Measurements from ENCODE around the gene ATP5PO.

Gene ATP5PO

GRCh38 chr21:33884376-33885171 lies 31.0 kb downstream of the ATP5PO start:
- Histone ChIP-seq H3K4me1 (ENCODE audit: low read length) (no peaks in the 10 kb centered on the region), H3K4me2 (ENCODE audit: low read depth, low read length) (no peak overlapping the region), H2AFZ (ENCODE audit: low read length) (no peak overlapping the region), H3K4me3 (ENCODE audit: low read length) (no peak overlapping the region), H3K9me3 (replicated peaks; ENCODE audit: insufficient read depth, low read length) (no peaks in the 10 kb centered on the region), H3K27ac (ENCODE audit: low read length) (no peak overlapping the region), H3K36me3 (replicated peaks; ENCODE audit: insufficient read depth, low read length) (no peaks in the 10 kb centered on the region), H3K79me2 (ENCODE audit: low read length) (no peaks in the 10 kb centered on the region), H3K9me2 (replicated peaks; ENCODE audit: insufficient read depth, low read length) (no peaks in the 10 kb centered on the region), H3K9ac (ENCODE audit: low read length) (no peak overlapping the region), H4K20me1 (ENCODE audit: insufficient read depth, low read length) (no peaks in the 10 kb centered on the region), H3F3A (ENCODE audit: insufficient read depth, low read length) (no peaks in the 10 kb centered on the region), H3K27me3 (replicated peaks; ENCODE audit: insufficient read depth, low read length) (no peaks in the 10 kb centered on the region)
- no peak for DNase-seq
- TF ChIP-seq CTCF (IDR thresholded peaks at IDR 0.05; ENCODE audit: low read length) (no peak), EZH2phosphoT487 (IDR thresholded peaks at IDR 0.05; ENCODE audit: low read length) (no peak), EZH2 (optimal IDR thresholded peaks at IDR 0.05; ENCODE audit: low read depth, low read length) (no peak)

- DNase-seq, result no peak
- no peak overlapping the region for H2AFZ ChIP-seq (ENCODE audit: low read length)
- no peaks in the 10 kb centered on the region for H3K4me1 ChIP-seq (ENCODE audit: low read length)
- no peaks in the 10 kb centered on the region for H3K9me2 ChIP-seq (replicated peaks; ENCODE audit: insufficient read depth, low read length)
- no peaks in the 10 kb centered on the region for H3F3A ChIP-seq (ENCODE audit: insufficient read depth, low read length)
- H3K9ac ChIP-seq (ENCODE audit: low read length), result no peak overlapping the region
- H3K27me3 ChIP-seq (replicated peaks; ENCODE audit: insufficient read depth, low read length), result no peaks in the 10 kb centered on the region
- no peaks in the 10 kb centered on the region for H3K79me2 ChIP-seq (ENCODE audit: low read length)
- H4K20me1 ChIP-seq (ENCODE audit: insufficient read depth, low read length), result no peaks in the 10 kb centered on the region
- no peaks in the 10 kb centered on the region for H3K36me3 ChIP-seq (replicated peaks; ENCODE audit: insufficient read depth, low read length)
- TF ChIP-seq CTCF (IDR thresholded peaks at IDR 0.05; ENCODE audit: low read length) (no peak), EZH2 (optimal IDR thresholded peaks at IDR 0.05; ENCODE audit: low read depth, low read length) (no peak), EZH2phosphoT487 (IDR thresholded peaks at IDR 0.05; ENCODE audit: low read length) (no peak)
- H3K9me3 ChIP-seq (replicated peaks; ENCODE audit: insufficient read depth, low read length), result no peaks in the 10 kb centered on the region
- H3K27ac ChIP-seq (ENCODE audit: low read length), result no peak overlapping the region
- no peak overlapping the region for H3K4me2 ChIP-seq (ENCODE audit: low read depth, low read length)
- H3K4me3 ChIP-seq (ENCODE audit: low read length), result no peak overlapping the region
Observed at GRCh38 chr21:33883118-33883517, 32.5 kb downstream of the ATP5PO start.

GRCh38 chr21:33881689-33882440 lies 33.7 kb downstream of the ATP5PO start:
- H2AFZ ChIP-seq (ENCODE audit: low read length), result no peak overlapping the region
- no peaks in the 10 kb centered on the region for H3K9me3 ChIP-seq (replicated peaks; ENCODE audit: insufficient read depth, low read length)
- no peaks in the 10 kb centered on the region for H3K79me2 ChIP-seq (ENCODE audit: low read length)
- H4K20me1 ChIP-seq (ENCODE audit: insufficient read depth, low read length), result no peaks in the 10 kb centered on the region
- no peak overlapping the region for H3K4me2 ChIP-seq (ENCODE audit: low read depth, low read length)
- no peaks in the 10 kb centered on the region for H3K36me3 ChIP-seq (replicated peaks; ENCODE audit: insufficient read depth, low read length)
- H3K9ac ChIP-seq (ENCODE audit: low read length), result no peak overlapping the region
- H3K4me1 ChIP-seq (ENCODE audit: low read length), result no peaks in the 10 kb centered on the region
- H3F3A ChIP-seq (ENCODE audit: insufficient read depth, low read length), result no peaks in the 10 kb centered on the region
- TF ChIP-seq EZH2phosphoT487 (IDR thresholded peaks at IDR 0.05; ENCODE audit: low read length) (no peak), CTCF (IDR thresholded peaks at IDR 0.05; ENCODE audit: low read length) (no peak), EZH2 (optimal IDR thresholded peaks at IDR 0.05; ENCODE audit: low read depth, low read length) (no peak)
- H3K9me2 ChIP-seq (replicated peaks; ENCODE audit: insufficient read depth, low read length), result no peaks in the 10 kb centered on the region
- DNase-seq, result no peak
- H3K27ac ChIP-seq (ENCODE audit: low read length), result no peak overlapping the region
- no peaks in the 10 kb centered on the region for H3K27me3 ChIP-seq (replicated peaks; ENCODE audit: insufficient read depth, low read length)
- no peak overlapping the region for H3K4me3 ChIP-seq (ENCODE audit: low read length)
